K562 (cell line): ENCODE data around the gene ALG14. TPM values are rescaled to one million over a fixed set of nuclear protein-coding genes. Genes with fewer than 3 reads are reported as not detected.

ENCODE experiments used
- ATAC-seq: fragments of 200-7000 bp; cut with Tn5 transposase; 3 replicates; pipeline ENCODE4 v1.9.1; 2020; ENCODE audit warnings: moderate library complexity
- BruUV-seq: library from RNA; stranded (reverse); fragments of 400-500 nt; replicated peaks from 2 replicates; lab custom pipeline; 2021; lab: Mats Ljungman, UMichigan
- CTCF ChIA-PET: fragments of 300-600 bp; formaldehyde crosslinking; extraction: SDS; loops from one replicate; lab custom pipeline; 2021; ENCODE audit warnings: low intra/inter-chr PET ratio; lab: Yijun Ruan, JAX
- POLR2A ChIA-PET: fragments of 300-600, 350-650 bp; sonication (Branson Sonifier 250); formaldehyde crosslinking; extraction: SDS; loops from one replicate; lab custom pipeline; 2021; ENCODE audit warnings: antibody characterized with exemption, inconsistent platforms; lab: Yijun Ruan, JAX
- DNase-seq, 4 experiments: peaks; one replicate each; pipeline versions ENCODE4 v3.0.0 to v3.0.0-alpha.2; 2011 to 2018; ENCODE audit warnings: low spot score in 3 of 4, mixed read lengths in 3 of 4; ENCODE audit errors: extremely low read depth in 1 of 4
- FAIRE-seq: peaks from 2 replicates; lab custom pipeline; 2011; peaks lifted over from hg19 to GRCh38; lab: Jason Lieb, UNC
- H2AFZ ChIP-seq: 2 replicates; pipeline ENCODE4 v1.6.0; 2011; ENCODE audit warnings: low read depth, low read length, control low read depth, inconsistent platforms
- H3K27ac ChIP-seq: fragments of 200-600 bp; 3 replicates; pipeline ENCODE4 v1.8.0; 2011; ENCODE audit warnings: low read depth, mild to moderate bottlenecking, control low read depth, inconsistent platforms, low read length, moderate library complexity, mixed read lengths; ENCODE audit errors: extremely low read depth
- H3K27me3 ChIP-seq, 2 experiments: fragments of 300-600 bp in 1 of 2; 2 replicates in 1 of 2; 3 replicates in 1 of 2; pipeline versions ENCODE4 v1.6.0 to v1.8.0; 2011; ENCODE audit warnings: inconsistent platforms in 2 of 2, low read length in 2 of 2, mild to moderate bottlenecking in 1 of 2, mixed read lengths in 1 of 2, moderate library complexity in 1 of 2; ENCODE audit not compliant: control insufficient read depth in 2 of 2, insufficient read depth in 2 of 2
- H3K36me3 ChIP-seq: fragments of 300-600 bp; 3 replicates; pipeline ENCODE4 v1.8.0; 2011; ENCODE audit warnings: mild to moderate bottlenecking, low read length, inconsistent platforms; ENCODE audit not compliant: control insufficient read depth, insufficient read depth
- H3K4me1 ChIP-seq, 2 experiments: fragments of 200-600 bp in 1 of 2; replicated peaks in 1 of 2; 2 replicates in 1 of 2; 3 replicates in 1 of 2; pipeline versions ENCODE4 v1.5.1 to v1.8.0; 2011; ENCODE audit warnings: inconsistent platforms in 2 of 2, low read length in 2 of 2, mild to moderate bottlenecking in 1 of 2, mixed read lengths in 1 of 2, moderate library complexity in 1 of 2; ENCODE audit not compliant: control insufficient read depth in 2 of 2, insufficient read depth in 2 of 2
- H3K4me2 ChIP-seq: 2 replicates; pipeline ENCODE4 v1.6.1; 2011; ENCODE audit warnings: low read length, control low read depth, inconsistent platforms, mixed read lengths; ENCODE audit not compliant: insufficient read depth
- H3K4me3 ChIP-seq: fragments of 200-600 bp; sonication (generic), shearing (Covaris generic); 2 replicates; pipeline ENCODE4 v1.5.1; 2016; ENCODE audit warnings: control low read depth, inconsistent platforms
- H3K79me2 ChIP-seq: fragments of 200-600 bp; 3 replicates; pipeline ENCODE4 v1.8.0; 2011; ENCODE audit warnings: low read length, inconsistent platforms; ENCODE audit not compliant: control insufficient read depth, insufficient read depth
- H3K9ac ChIP-seq, 2 experiments: 2 replicates each; pipeline versions ENCODE4 v1.6.0 to v1.6.1; 2011; ENCODE audit warnings: low read depth in 2 of 2, low read length in 2 of 2, control low read depth in 1 of 2, inconsistent platforms in 1 of 2, mild to moderate bottlenecking in 1 of 2, mixed read lengths in 1 of 2; ENCODE audit not compliant: insufficient read depth in 1 of 2
- H3K9me1 ChIP-seq: one replicate; pipeline ENCODE4 v1.6.0; 2011; ENCODE audit warnings: inconsistent platforms, mild to moderate bottlenecking, low read length, moderate library complexity; ENCODE audit not compliant: control insufficient read depth, insufficient read depth
- H3K9me3 ChIP-seq: replicated peaks from 2 replicates; pipeline ENCODE4 v1.5.1; 2011; ENCODE audit warnings: low read depth, low read length, inconsistent platforms; ENCODE audit not compliant: control insufficient read depth, insufficient read depth
- H4K20me1 ChIP-seq: replicated peaks from 2 replicates; pipeline ENCODE4 v1.6.1; 2011; ENCODE audit warnings: low read length, inconsistent platforms, mixed read lengths; ENCODE audit not compliant: control insufficient read depth, insufficient read depth
- HNRNPLL ChIP-seq: fragments of 200-400 bp; formaldehyde crosslinking; IDR thresholded peaks from 2 replicates; pipeline ENCODE4 v1.6.1; 2017; ENCODE audit warnings: low read length, low read depth, mild to moderate bottlenecking; ENCODE audit not compliant: poor library complexity, severe bottlenecking
- JUND ChIP-seq, 2 experiments: IDR thresholded peaks; 2 replicates in 1 of 2; 3 replicates in 1 of 2; pipeline ENCODE4 v1.6.1; 2011; ENCODE audit warnings: borderline replicate concordance in 2 of 2, low read depth in 2 of 2, low read length in 2 of 2, improper control_type of control experiment in 1 of 2, missing biosample characterization in 1 of 2, missing genetic modification characterization in 1 of 2, missing genetic modification reagents in 1 of 2
- MAZ ChIP-seq, 2 experiments: fragments of 450-650 bp in 1 of 2; sonication (generic) in 1 of 2; formaldehyde crosslinking; IDR thresholded peaks in 1 of 2; conservative IDR thresholded peaks in 1 of 2; 2 replicates each; pipeline versions ENCODE4 v1.4.0 to v1.5.0; 2020; ENCODE audit warnings: mild to moderate bottlenecking in 1 of 2, missing genetic modification reagents in 1 of 2
- PKNOX1 ChIP-seq: fragments of 450-650 bp; IDR thresholded peaks from 2 replicates; pipeline ENCODE4 v1.6.1; 2016
- POLR2H ChIP-seq: IDR thresholded peaks from 2 replicates; pipeline ENCODE4 v1.6.1; 2016; ENCODE audit warnings: missing genetic modification characterization, low read depth, mild to moderate bottlenecking, control low read depth, missing compliant biosample characterization, moderate library complexity
- POLR3A ChIP-seq: IDR thresholded peaks from 2 replicates; pipeline ENCODE4 v1.6.1; 2011; ENCODE audit warnings: borderline replicate concordance, mild to moderate bottlenecking, moderate library complexity; ENCODE audit not compliant: insufficient read length, insufficient read depth; ENCODE audit errors: extremely low read depth
- POLR3G ChIP-seq: IDR thresholded peaks from 2 replicates; pipeline ENCODE4 v1.6.1; 2011; ENCODE audit not compliant: insufficient read length, insufficient replicate concordance; ENCODE audit errors: extremely low read depth
- RB1 ChIP-seq: fragments of 450-650 bp; IDR thresholded peaks from 2 replicates; pipeline ENCODE4 v1.6.1; 2017; ENCODE audit warnings: low read depth, mild to moderate bottlenecking
- RFX5 ChIP-seq: IDR thresholded peaks from 2 replicates; pipeline ENCODE4 v1.6.1; 2011; ENCODE audit warnings: low read depth, mild to moderate bottlenecking, improper control_type of control experiment, low read length
- SNAPC5 ChIP-seq: fragments of 250-450 bp; sonication (Bioruptor Pico); IDR thresholded peaks from 2 replicates; pipeline ENCODE4 v1.8.0; 2021; ENCODE audit warnings: moderate library complexity, mild to moderate bottlenecking, inconsistent platforms
- TAL1 ChIP-seq: fragments of 450-650 bp; IDR thresholded peaks from 2 replicates; pipeline ENCODE4 v1.6.1; 2016; ENCODE audit warnings: mild to moderate bottlenecking
- THAP12 ChIP-seq: fragments of 250-450 bp; sonication (Bioruptor Pico); IDR thresholded peaks from 2 replicates; pipeline ENCODE4 v1.9.0; 2021; ENCODE audit warnings: mild to moderate bottlenecking, inconsistent platforms
- XRCC3 ChIP-seq: fragments of 450-650 bp; IDR thresholded peaks from 2 replicates; pipeline ENCODE4 v1.6.1; 2017; ENCODE audit warnings: mild to moderate bottlenecking, moderate library complexity
- ZNF445 ChIP-seq: fragments of 250-450 bp; sonication (Bioruptor Pico); IDR thresholded peaks from 2 replicates; pipeline ENCODE4 v1.4.0; 2020; ENCODE audit warnings: low read depth, mild to moderate bottlenecking, moderate library complexity
- WGBS: fragments of 100-300 bp; shearing (Covaris generic); methylation state at CpG from one replicate; pipeline ENCODE4 v1.1.6; 2016; ENCODE audit warnings: low coverage, mixed read lengths; ENCODE audit not compliant: insufficient coverage; ENCODE audit errors: missing lambda C conversion rate; 5-methylcytosine and 5-hydroxymethylcytosine counted together
- in situ Hi-C: fragments of 300-500 bp; cut with MboI; formaldehyde crosslinking; loops from 4 replicates; pipeline ENCODE4 v1.15.0; 2018; ENCODE audit warnings: inconsistent platforms, mixed read lengths
- intact Hi-C: fragments of 100-400 bp; cut with micrococcal nuclease; formaldehyde crosslinking; loops from 2 replicates; pipeline ENCODE4 v1.14.2; 2022
- polyA plus RNA-seq, 8 experiments: library from polyadenylated mRNA; depleted of rRNA in 4 of 8; stranded (reverse) in 5 of 8; unstranded in 3 of 8; fragments of >200 nt; fragmentation: Nextera tagmentation in 2 of 8; fragmentation: Illumina TruSeq in 1 of 8; extraction: Ambion mirVana in 2 of 8; extraction: Trizol in 1 of 8; gene quantifications; 2 replicates each; pipeline versions ENCODE4 v1.2.1 to v1.2.3, GENCODE V29; 2011 to 2014; ENCODE audit warnings: inconsistent platforms in 1 of 8, missing spikeins in 1 of 8
- total RNA-seq, 7 experiments: library from RNA; depleted of rRNA in 6 of 7; stranded (reverse); fragments of >200 nt in 6 of 7; fragmentation: Illumina TruSeq in 2 of 7; extraction: Trizol in 2 of 7; gene quantifications; 2 replicates each; pipeline versions ENCODE4 v1.2.1 to v1.2.3, GENCODE V29; 2011 to 2021; ENCODE audit warnings: low replicate concordance in 1 of 7

The ALG14 gene
- total and polyA plus RNA-seq, 9 of the 15 experiments (the other 6 are each of a cell fraction or from before 2014, with no cell fraction given), result 2.8 to 16.2 (median 4.9) TPM

- ChIA-PET CTCF (no interaction called here), POLR2A (interaction anchor here (1.0 kb wide), 1 partner anchor 9 kb away, joined by 3 read pairs; no protein-coding TSS in a partner anchor)
- FAIRE-seq (no peak), ATAC-seq (no peak), DNase-seq (no peak)
- Histone ChIP-seq H4K20me1 (no peaks in the 10 kb centered on the region), H3K4me1 (no peaks in the 10 kb centered on the region), H3K4me2 (no peak overlapping the region), H2AFZ (no peak overlapping the region), H3K36me3 (no peaks in the 10 kb centered on the region), H3K79me2 (no peaks in the 10 kb centered on the region), H3K9me3 (no peaks in the 10 kb centered on the region), H3K27me3 (peaks cover 16 to 24% of the 10 kb centered on the region in 2 experiments; a peak in 3 of 5 replicates), H3K4me3 (no peak overlapping the region), H3K27ac (no peak overlapping the region), H3K9me1 (no peaks in the 10 kb centered on the region), H3K9ac (no peak overlapping the region)
- in situ Hi-C loops (no loop called here), intact Hi-C loops (no loop called here)
- BruUV-seq, result no TSS peak
- WGBS, result 8% methylated on average over 2 of the region's 2 CpGs
- no peak for TF ChIP-seq THAP12 (CRISPR knock-in tag)
- TF ChIP-seq SNAPC5, result no peak
- no peak for TF ChIP-seq ZNF445 (CRISPR knock-in tag)
- no peak for TF ChIP-seq TAL1
- TF ChIP-seq MAZ (CRISPR knock-in tag; conservative IDR thresholded peaks at IDR 0.05 in 1 of 2, IDR thresholded peaks at IDR 0.05 in 1 of 2), result no peak
- TF ChIP-seq JUND (IDR thresholded peaks at IDR 0.05; ENCODE audit: borderline replicate concordance, low read depth, low read length), result no peak
- no peak for TF ChIP-seq JUND (tag; IDR thresholded peaks at IDR 0.05; ENCODE audit: borderline replicate concordance, low read depth, low read length)
- TF ChIP-seq PKNOX1, result no peak
- no peak for TF ChIP-seq RFX5
- no peak for TF ChIP-seq XRCC3
- TF ChIP-seq HNRNPLL, result no peak
- no peak for TF ChIP-seq POLR3A
- no peak for TF ChIP-seq POLR3G
- TF ChIP-seq RB1, result no peak
- no peak for TF ChIP-seq POLR2H (tag)
These were observed 102.0 kb downstream of the ALG14 start for GRCh38 chr1:94970783-94971182.
